Loucy (cell line): Measurements from ENCODE around the gene PRDM2.
A peak's percentile ranks its signal among the peaks of the same experiment; 100 is the strongest.

Experiments used
- H2AFZ ChIP-seq: fragments of 200-600 bp; sonication (generic); 2 replicates; pipeline ENCODE4 v1.6.0; 2016; ENCODE audit warnings: antibody characterized with exemption, mild to moderate bottlenecking, low read length, moderate library complexity
- H3F3A ChIP-seq: fragments of 200-600 bp; 2 replicates; pipeline ENCODE4 v1.6.0; 2016; ENCODE audit warnings: antibody characterized with exemption, low read depth, mild to moderate bottlenecking
- H3K27me3 ChIP-seq: fragments of 200-600 bp; sonication (generic); 2 replicates; pipeline ENCODE4 v1.6.1; 2014; ENCODE audit warnings: low read length, mild to moderate bottlenecking; ENCODE audit not compliant: insufficient read depth, poor library complexity, severe bottlenecking
- H3K36me3 ChIP-seq: fragments of 200-600 bp; sonication (generic); 2 replicates; pipeline ENCODE4 v1.6.1; 2016; ENCODE audit warnings: low read length; ENCODE audit not compliant: insufficient read depth
- H3K4me1 ChIP-seq: fragments of 200-600 bp; sonication (generic); 2 replicates; pipeline ENCODE4 v1.5.1; 2014; ENCODE audit warnings: low read length, mild to moderate bottlenecking; ENCODE audit not compliant: insufficient read depth, poor library complexity, severe bottlenecking
- H3K4me2 ChIP-seq: fragments of 200-600 bp; sonication (generic); 2 replicates; pipeline ENCODE4 v1.6.0; 2014; ENCODE audit warnings: antibody characterized with exemption, low read length, low read depth, mild to moderate bottlenecking; ENCODE audit not compliant: poor library complexity, severe bottlenecking
- H3K4me3 ChIP-seq: fragments of 200-600 bp; sonication (generic); 2 replicates; pipeline ENCODE4 v1.5.1; 2014; ENCODE audit warnings: low read length, mild to moderate bottlenecking, mixed read lengths; ENCODE audit not compliant: poor library complexity, severe bottlenecking
- H3K79me2 ChIP-seq: fragments of 200-600 bp; sonication (generic); 2 replicates; pipeline ENCODE4 v1.6.1; 2014; ENCODE audit warnings: low read length; ENCODE audit not compliant: insufficient read depth
- H3K9ac ChIP-seq: fragments of 200-600 bp; sonication (generic); 2 replicates; pipeline ENCODE4 v1.6.0; 2014; ENCODE audit warnings: mild to moderate bottlenecking, low read depth, low read length, moderate library complexity; ENCODE audit not compliant: poor library complexity, severe bottlenecking
- H3K9me2 ChIP-seq: fragments of 200-600 bp; sonication (generic); replicated peaks from 2 replicates; pipeline ENCODE4 v1.6.1; 2016; ENCODE audit warnings: low read depth, low read length, mixed read lengths
- H3K9me3 ChIP-seq: fragments of 200-600 bp; sonication (generic); 2 replicates; pipeline ENCODE4 v1.6.1; 2014; ENCODE audit warnings: mild to moderate bottlenecking, antibody characterized with exemption, low read length, low read depth; ENCODE audit not compliant: insufficient read depth
- H4K20me1 ChIP-seq: fragments of 200-600 bp; sonication (generic); 2 replicates; pipeline ENCODE4 v1.6.0; 2014; ENCODE audit warnings: antibody characterized with exemption, low read length, mild to moderate bottlenecking; ENCODE audit not compliant: insufficient read depth, poor library complexity, severe bottlenecking
- CTCF ChIP-seq: fragments of 200-600 bp; sonication (generic); conservative IDR thresholded peaks from 2 replicates; pipeline ENCODE4 v1.5.1; 2014; ENCODE audit warnings: mild to moderate bottlenecking, antibody characterized with exemption, low read length
- EZH2phosphoT487 ChIP-seq: fragments of 200-600 bp; IDR thresholded peaks from 2 replicates; pipeline ENCODE4 v1.6.1; 2018; ENCODE audit warnings: antibody characterized with exemption, mild to moderate bottlenecking, moderate library complexity, borderline replicate concordance

PRDM2 gene

GRCh38 chr1:13763991-13764390, 64.0 kb downstream of the PRDM2 start:
- TF ChIP-seq EZH2phosphoT487 (no peak), CTCF (no peak)

DNA sequence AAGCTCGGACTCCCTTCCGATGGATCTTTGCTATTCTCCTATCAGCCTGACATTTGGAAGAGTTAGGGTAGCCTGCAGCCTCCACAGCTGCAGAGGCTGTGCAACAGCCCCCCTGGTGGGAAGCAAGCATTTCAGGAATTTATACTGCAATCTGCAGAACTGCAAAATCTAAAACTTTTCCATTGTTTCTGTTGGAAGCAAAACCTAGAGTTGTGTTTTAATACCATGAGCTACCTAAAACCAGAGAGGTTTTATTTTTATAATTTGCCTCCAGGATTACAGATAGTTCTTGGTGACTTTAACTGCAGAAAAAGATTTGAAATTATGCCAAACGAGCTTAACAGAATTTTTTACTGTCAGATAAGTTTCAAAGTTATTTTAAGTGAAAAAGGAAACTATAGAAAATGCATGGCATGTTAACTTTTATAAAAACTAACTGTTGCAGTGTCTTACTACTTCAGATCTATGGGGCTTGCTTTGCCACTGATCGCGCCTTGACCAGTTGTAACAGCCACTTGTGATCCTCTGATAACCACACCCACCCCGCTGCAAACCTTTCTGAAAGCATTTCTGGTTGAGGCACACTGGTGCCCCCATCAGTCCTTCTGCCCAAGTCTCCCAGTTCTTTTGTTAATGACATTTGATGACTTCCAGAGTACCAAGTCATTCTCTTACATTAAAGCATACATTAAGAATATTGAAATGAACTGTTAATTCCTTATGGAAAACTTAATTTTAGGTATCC, 64.8 kb downstream of the PRDM2 start:
- peaks cover 40% of the 10 kb centered on the region for H3K4me1 ChIP-seq
- H3K4me2 ChIP-seq: peak overlapping the region; percentile 30
- no peak overlapping the region for H3K4me3 ChIP-seq

More at GRCh38 chr1:13763991-13764390, 64.0 kb downstream of the PRDM2 start:
- peaks cover 97% of the 10 kb centered on the region for H4K20me1 ChIP-seq
- peaks cover 100% of the 10 kb centered on the region for H3K79me2 ChIP-seq
- no peak overlapping the region for H3K9ac ChIP-seq
- H2AFZ ChIP-seq: no peak overlapping the region
- no peaks in the 10 kb centered on the region for H3K9me3 ChIP-seq
- no peaks in the 10 kb centered on the region for H3K27me3 ChIP-seq
- H3K9me2 ChIP-seq: no peaks in the 10 kb centered on the region
- H3K4me1 ChIP-seq: peaks cover 45% of the 10 kb centered on the region
- H3K36me3 ChIP-seq: peaks cover 15% of the 10 kb centered on the region; the same call in 1 of the 2 replicates
- H3K4me3 ChIP-seq: no peak overlapping the region
- peak overlapping the region; percentile 38 for H3K4me2 ChIP-seq
- no peaks in the 10 kb centered on the region; the same call in 1 of the 2 replicates for H3F3A ChIP-seq

More for the DNA sequence above, 64.8 kb downstream of the PRDM2 start:
- H3K9me3 ChIP-seq: no peaks in the 10 kb centered on the region
- H3K36me3 ChIP-seq: peaks cover 22% of the 10 kb centered on the region; the same call in 1 of the 2 replicates
- peaks cover 97% of the 10 kb centered on the region for H4K20me1 ChIP-seq
- no peak overlapping the region for H3K9ac ChIP-seq
- no peaks in the 10 kb centered on the region for H3K9me2 ChIP-seq
- no peaks in the 10 kb centered on the region for H3K27me3 ChIP-seq
- H3K79me2 ChIP-seq: peaks cover 100% of the 10 kb centered on the region
- no peak overlapping the region for H2AFZ ChIP-seq
- no peaks in the 10 kb centered on the region; the same call in 1 of the 2 replicates for H3F3A ChIP-seq
- TF ChIP-seq CTCF: peak; percentile 45
- TF ChIP-seq EZH2phosphoT487: no peak
